Activated CD4-positive, CD25-positive, alpha-beta regulatory T cell treated with anti-CD3 and anti-CD28 coated beads, Interleukin-2, amount 50 U/mL, for 72 hours (primary cell): ENCODE data around the gene INTS13.
"Not testable (repeated sequence)": the region's sequence is repeated elsewhere in the genome, so short reads cannot be mapped to it uniquely, and the experiment has no call there.

Source experiments
- DNase-seq: peaks from one replicate; pipeline ENCODE4 v3.0.0; 2021

INTS13 gene, protein sequence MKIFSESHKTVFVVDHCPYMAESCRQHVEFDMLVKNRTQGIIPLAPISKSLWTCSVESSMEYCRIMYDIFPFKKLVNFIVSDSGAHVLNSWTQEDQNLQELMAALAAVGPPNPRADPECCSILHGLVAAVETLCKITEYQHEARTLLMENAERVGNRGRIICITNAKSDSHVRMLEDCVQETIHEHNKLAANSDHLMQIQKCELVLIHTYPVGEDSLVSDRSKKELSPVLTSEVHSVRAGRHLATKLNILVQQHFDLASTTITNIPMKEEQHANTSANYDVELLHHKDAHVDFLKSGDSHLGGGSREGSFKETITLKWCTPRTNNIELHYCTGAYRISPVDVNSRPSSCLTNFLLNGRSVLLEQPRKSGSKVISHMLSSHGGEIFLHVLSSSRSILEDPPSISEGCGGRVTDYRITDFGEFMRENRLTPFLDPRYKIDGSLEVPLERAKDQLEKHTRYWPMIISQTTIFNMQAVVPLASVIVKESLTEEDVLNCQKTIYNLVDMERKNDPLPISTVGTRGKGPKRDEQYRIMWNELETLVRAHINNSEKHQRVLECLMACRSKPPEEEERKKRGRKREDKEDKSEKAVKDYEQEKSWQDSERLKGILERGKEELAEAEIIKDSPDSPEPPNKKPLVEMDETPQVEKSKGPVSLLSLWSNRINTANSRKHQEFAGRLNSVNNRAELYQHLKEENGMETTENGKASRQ

DNA sequence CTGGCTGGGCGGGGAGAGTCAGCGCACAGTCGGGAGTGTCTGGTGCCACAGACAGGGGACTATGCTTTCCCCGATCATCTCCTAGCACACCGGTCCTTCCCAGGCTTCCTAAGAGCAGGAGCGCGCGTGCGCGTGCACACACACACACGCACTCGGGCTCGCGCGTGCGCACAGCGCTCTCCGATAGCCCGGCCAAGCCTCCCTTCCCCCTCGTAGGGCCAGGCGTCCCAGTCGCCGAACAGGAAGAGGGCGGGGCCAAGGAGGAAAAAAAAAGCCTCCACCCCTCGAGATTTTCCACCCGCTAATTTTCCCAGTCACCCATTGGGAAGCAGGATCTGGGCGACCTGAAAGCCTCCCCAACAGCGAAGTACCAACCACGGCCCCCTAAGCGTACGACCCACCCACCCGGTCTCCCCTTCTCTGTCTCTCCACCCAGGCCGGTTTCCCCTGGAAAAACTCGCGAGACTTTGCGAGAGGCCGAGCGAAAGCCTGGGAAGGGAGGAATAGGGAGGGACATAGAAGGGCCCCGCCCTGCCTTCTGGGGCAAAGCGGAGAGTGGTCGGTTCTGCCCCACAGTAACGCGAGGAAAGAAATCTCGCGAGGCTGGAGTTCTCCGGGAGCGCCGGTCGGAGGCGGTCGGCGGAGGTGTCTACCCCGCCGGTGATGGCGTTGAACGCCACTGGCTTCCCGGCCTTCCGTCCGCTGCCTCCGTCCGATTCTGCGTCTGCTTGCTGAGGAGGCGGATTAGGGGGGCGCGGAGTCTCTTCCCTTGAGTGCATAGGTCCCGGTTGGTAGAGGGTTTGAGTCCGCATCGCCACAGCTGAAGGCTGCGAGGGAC, at the start of gene INTS13, which contains the start of gene FGFR1OP2:
TSS of gene INTS13 (minus strand) at position 119 of the 838 bp plus-strand sequence. CDS start 1,178 bp downstream, outside the sequence.
TSS of gene FGFR1OP2 (plus strand) at position 608 of the 838 bp plus-strand sequence. CDS start 15,689 bp downstream, outside the sequence.
- DNase-seq: peak; percentile 96

DNA sequence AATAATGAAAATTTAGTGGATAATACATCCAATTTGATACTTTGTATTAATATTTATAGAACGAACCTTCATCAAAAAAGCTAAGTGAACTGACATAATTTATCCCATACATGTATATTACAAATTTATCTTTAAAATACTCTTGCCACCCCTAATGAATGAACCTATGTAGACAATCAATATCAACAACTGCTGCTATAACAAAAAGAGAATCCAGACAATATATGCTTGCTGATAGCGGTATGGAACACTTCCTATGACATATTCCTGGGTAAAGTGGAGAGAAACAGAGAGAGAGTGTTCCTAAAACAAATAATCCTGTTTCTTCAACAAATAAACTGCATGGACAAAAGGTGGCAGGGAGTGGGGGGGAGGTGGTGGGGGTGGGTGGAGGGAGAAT, 45.1 kb upstream of the INTS13 start:
- DNase-seq: no peak

DNA sequence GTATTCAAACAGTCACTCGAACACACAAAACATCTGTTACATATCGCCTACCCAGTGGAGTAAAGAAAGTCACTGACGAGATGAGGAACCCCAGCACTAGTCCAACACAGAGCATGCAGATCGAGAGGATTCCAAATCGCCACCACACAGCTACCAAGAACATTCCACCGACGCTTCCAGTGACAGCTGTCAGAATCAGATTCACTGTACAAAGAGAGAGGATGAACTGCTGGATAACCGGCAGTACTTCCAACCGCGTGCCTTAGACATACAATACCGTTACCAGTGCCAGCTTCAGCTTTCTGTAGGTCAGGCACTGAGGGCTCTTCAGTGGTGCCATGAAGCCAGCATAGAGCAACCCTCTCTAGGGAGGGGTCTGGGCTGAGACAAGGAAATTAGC, 42.0 kb upstream of the INTS13 start:
- no peak for DNase-seq

DNA sequence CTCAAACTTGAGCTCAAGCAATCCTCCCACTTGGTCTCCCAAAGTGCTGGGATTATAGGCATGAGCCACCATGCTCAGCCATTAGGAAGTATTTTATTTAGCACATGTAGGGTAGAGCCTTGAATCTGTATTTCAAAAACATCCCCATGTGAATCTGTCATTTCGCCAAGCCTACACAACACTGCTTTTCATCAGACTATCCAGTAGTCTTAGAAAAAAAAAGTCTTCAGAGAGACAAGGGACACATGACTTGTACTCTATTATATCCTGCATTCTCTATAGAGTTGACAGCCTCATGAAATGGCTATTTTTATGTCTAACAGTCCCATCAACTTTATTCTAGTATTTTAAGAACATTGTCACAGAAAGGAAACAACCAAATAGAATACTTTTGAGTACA, 41.0 kb upstream of the INTS13 start:
- no peak for DNase-seq

DNA sequence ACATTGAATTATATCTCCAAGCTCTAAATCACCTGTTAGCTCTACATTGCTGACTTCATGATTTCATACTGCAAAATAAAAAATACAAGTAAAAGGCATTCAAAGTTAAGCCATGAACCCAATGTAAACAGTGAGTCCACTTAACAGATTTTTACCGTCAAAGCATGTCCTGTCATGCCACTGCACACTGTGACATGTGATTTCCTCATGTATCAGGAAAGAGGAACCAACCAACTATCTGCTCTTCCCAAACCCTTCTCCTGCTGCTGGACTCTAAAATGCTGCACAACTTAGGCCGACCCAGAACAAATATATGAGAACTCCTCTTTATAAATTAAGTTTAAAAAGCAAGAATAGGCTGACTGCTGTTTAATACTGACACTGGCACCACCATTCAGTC, 38.9 kb upstream of the INTS13 start:
- DNase-seq: no peak

DNA sequence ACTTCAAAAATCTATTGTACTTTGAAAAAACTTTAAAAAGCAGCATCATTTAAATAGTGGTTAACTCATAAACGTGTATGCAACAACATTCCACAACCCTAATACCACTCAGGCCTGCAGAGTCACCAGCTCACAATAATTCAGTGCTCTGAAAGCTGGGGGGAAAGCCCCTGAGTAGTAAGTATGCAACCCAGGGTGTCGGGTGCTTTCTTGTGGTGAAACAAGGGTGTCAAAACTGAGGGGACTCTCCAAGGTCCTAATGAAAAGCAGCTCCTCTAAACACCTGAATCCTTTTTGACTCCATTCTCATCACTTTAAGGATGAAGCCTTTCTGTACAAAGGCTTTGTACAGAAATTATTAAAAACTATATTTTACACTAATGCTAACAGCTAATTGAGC, 34.2 kb upstream of the INTS13 start:
- DNase-seq: peak; percentile 60

DNA sequence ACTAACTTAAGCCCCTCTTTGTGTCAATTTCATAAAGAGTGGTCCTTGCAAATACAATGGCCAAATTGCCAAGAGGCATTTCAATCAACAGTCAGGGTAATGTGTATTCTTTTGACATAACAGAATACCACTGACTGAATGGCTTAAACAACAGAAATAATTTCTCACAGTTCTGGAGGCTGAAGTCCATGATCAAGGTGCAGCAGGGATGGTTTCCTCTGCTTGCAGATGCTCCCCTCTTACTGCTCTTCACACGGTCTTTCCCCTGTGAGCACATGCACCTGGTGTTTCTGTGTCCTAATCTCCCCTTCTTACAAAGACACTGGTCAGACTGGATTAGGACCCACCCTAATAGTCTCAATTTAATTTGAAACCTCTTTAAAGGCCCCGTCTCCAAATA, 32.4 kb upstream of the INTS13 start:
- DNase-seq: no peak

DNA sequence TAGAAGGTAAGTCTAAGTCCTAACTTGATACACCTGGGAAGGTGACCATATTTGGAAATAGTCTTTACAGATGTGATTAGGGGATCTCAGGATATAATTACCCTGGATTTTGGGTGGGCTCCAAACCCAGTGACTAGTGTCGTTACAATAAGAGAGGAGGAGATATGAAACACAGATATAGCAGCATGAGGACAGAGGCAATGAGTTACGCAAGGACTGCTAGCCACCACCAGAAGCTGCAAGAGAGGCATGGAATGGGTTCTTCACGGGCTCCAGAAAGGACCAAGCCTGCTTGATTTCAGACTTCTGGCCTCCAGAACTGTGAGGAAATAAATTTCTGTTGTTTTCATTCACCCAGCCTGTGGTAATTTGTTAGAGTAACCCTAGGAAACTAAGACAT, 29.1 kb upstream of the INTS13 start:
- DNase-seq: no peak

DNA sequence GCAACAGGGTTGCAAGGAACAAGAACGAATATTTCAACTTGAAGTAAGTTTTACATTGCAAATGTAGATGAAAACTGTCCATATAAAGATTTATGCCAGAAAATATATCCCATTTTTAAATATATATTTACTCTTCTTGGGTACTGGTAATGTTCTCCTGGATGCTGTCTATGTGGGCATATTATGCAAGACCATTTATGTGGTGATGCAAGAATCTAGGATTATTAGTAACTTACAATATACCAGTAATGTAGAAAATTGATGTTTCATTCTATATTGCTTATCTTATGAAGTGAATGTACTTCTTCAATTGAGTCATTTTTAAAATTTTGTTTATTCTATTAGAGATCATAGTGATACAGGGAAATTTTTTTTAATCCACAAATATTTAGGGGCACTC, 25.6 kb upstream of the INTS13 start:
- DNase-seq: no peak

DNA sequence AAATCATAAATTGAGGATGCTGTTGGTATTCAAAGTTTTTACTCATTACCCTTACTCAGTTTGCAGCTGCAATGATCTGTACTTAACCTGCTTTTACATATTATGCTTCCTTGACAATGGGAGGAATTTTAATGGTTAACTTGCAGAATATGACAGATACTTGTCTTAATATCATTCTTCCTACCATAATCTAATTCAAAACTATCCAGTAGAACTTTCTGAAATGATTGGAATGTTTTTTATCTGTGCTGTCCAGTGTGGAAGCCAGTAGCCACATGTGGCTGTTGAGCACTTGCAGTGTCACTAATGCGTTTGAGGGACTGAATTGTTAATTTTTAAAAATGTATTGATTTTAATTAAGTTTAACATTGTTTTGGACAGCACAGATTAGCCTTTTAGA, 24.0 kb upstream of the INTS13 start:
- DNase-seq: no peak

DNA sequence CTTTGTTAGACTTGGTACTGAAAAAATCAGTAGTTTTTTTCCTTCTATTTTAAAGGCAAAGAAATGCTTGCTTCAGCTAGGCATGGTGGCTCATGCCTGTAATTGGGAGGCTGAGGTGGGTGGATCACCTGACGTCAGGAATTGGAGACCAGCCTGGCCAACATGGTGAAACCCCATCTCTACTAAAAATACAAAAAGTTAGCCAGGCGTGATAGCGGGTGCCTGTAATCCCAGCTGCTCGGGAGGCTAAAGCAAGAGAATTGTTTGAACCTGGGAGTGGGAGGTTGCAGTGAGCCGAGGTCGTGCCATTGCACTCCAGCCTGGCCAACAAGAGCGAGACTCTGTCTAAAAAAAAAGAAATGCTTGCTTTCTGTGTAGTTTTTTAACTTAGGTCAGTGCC, 23.6 kb upstream of the INTS13 start:
- not testable (repeated sequence) for DNase-seq

DNA sequence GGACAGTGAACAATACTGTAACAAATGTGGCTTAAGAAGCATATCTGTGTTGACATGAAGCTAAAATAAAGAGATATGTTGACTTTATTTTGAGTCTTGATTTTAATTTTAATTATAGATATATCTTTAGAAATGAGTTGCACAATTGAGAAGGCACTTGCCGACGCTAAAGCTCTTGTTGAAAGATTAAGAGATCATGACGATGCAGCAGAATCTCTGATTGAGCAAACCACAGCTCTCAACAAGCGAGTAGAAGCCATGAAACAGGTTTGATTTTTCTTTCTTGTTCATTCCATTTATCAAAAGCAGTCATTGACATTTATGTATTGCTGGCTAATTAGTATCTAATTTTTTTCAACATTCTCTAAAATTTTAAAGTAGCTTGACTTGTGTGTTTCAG, 16.2 kb upstream of the INTS13 start:
- no peak for DNase-seq

DNA sequence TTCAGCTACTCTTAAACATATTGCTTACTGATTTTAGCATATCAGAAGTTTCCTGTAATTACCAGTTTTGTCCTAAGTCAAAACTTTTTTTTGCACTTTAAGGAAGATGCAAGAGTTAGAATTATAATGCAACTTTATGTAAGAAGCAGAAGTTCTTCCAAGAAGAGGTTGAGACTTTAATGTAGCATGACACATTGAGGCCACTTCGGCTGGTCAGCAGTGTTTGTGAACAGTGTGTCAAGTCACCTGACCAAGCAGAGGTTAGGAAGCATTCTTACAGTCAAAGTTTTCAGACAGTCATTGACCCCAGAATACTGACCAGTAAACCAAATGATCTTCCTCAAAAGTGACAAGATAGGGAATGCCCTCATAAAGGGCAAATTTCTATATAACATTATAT, 15.7 kb upstream of the INTS13 start:
- no peak for DNase-seq

DNA sequence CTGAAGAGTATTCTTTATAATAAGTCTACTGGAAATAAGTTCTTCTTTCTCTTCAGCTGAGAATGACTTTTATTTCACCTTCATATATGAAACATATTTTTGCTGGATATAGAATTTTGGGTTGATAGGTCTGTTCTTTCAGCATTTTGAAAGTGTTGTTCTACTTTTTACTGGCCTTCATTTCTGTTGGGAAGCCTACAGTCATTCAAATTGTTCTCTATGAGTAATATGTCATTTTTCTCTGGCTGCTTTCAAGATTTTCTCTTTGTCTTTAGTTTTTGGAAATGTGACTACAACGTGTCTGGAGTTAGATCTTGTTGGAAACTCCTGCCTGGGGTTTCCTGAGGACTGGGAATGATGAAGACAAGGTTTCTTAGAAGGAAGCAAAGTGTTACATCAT, 10.5 kb upstream of the INTS13 start:
- DNase-seq: no peak

DNA sequence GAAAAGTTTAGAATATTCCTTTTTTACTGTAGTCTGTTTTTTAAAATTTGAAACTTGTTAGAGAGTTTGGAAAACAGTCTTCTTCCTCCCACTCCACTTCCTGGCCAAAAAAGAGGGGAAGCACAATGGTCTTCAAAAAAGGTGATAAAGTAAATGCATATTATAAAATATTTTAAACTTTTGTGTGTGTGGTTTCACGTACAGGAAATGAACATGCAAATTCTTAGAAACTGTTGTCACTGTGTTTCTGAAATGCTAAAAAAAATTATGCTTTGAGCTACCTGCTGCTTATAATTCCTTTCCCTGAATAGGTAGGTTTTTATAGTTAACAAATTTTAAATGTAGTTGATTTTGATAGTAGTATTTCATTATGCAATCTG, 3.4 kb upstream of the INTS13 start:
- no peak for DNase-seq

DNA sequence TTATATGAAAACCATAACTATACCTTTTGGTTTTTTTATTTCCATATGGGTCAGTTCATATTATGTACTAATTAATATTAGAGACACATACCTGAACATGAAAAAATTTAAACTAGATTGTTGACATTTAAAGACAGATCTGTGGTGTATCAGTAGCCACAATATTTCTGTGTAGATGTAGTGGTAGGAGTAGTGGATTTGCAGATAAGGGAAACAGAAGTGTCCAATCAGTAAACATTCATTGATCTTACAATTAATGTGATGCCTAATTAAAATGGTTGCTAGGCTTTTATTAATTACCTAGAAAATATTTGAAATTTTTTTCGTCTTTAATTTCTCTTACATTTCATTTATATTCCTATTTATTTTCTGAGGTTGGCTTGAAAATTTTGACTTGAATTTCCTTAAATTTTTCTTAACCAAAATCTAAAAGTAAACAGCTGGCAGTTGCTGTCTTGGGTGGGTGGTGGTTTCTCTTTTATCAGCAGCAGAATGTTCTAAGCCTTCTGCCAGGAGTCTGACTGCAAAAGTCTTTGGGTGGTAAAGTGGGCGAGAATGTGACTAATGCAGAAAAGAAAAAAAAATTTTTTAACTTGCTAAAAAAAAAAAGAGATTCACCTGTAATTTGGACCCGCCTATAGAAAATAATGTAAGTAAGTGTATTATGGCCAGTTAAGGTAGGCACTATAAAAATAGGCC, 2.9 kb upstream of the INTS13 start:
- DNase-seq: no peak

DNA sequence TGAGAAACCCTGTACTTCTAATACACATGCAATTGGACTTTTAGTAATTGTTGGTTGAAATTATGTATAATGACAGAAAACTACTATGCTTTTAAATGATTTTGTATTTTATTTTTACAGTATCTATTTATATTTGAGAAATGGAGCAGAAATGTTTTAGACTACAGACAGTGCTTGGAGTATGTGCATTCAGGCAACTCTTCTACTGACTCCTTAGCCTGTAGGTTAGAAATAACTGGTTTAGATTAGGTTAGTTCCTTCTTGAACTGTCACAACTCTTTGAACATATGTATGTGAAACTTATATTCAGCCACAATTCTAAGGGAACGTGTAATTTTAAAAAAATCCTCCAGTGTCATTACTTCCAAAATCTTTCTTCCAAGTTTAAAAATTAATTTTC, 2.2 kb upstream of the INTS13 start:
- DNase-seq: no peak

DNA sequence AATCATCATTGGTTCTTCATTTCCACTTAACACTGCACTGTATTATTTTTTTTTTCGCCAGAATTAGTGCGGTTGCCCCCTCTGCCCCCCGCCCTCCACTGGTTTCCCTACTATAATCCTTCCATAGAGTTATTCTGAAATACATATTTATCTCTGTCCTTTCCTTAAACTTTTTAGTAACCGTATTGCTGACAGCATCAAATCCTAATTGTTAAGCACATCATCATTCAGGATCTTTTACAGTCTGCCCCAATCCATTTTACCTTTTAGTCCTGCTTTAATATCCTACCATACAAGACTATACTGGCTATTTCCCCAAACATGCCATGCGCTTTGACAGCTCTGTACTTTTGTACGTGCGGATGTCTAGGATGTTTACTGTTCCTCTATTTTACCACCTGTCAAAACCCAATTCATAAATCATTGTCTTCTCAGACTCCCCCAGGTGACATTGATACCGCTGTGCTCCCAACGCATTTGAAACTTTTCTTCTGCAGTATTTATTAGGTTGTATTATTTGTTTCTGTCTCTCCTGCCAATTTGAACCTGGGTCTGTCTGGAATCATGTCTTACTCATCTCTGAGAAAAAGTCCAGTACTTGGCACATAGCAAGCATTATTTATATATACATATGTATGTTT, 1.5 kb upstream of the INTS13 start:
- DNase-seq: no peak

DNA sequence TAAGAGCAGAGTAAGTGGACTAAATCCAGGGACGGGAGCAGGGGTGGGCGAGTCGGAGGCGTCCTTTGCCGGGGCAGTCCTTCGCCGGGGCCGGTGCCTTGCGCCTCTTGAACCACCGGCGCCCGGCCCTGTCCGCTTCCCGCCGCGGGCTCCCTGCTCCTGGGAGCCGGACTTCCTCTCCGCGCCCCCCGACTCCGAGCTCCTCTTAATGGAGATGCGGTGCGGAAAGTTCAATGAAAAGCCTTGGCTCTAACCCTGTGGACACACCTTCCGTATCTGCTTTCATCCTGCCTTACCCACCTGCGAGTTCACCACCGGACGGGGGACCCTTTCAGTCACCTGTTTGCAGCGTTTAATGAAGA, 901 bp upstream of the INTS13 start:
- DNase-seq: no peak

DNA sequence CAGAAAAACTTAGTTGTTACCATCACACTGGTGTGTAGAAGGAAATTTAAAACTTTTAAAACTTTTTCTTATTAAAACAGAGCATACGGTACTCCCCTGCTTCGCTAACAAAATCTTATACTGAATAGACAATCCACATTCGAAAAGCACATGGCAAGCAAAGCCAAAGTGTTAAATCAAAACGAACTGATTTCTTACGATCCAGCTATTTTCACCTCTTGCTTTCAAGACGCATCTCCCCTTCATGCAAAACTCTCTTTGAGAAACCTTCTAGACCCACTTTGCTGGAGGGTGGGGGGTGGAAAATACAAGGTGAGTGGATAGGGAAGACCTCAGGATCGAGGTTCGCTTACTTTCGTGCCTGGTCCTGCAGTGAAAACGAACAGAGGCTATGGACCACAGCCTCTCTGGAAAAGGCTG, 328 bp downstream of the INTS13 start:
- DNase-seq: no peak

DNA sequence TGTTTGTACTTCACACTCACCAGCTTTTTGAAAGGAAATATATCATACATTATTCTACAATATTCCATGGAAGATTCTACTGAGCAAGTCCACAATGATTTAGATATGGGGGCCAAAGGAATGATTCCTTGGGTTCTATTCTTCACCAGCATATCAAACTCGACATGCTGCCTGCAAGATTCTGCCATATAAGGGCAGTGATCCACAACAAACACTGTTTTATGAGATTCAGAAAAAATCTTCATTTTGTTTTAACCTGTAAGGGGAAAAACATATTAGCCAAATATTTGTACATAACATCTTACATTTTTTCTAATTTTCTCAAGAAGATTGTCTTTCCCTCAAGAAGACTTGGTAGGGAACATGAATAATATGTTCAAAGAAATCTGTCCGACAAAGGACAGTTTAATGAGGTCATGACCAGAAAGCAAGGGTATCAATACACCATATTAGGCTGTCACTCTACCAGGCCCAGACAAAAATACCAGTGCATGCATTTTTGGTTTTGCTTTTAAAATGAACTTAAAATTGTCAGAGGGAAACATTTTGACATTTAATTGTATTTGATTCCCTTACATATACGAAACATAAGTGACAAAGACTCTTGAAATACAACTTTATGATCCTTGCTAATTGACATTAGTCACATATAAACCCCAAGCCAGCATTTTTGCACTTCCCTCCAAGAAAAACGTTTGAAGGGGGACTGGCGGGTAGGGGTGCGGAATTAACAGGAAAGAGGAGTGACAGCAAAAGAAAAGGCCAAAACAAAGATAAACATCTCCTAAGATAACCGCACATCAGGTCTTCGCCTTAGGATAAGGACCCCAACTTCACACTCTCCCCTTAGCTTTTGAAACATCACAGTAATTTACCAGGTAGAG, 980 bp downstream of the INTS13 start:
- no peak for DNase-seq
